Motor neuron (in vitro differentiated cells): ENCODE data around the gene GFY. TPM values are rescaled to one million over a fixed set of nuclear protein-coding genes. Genes with fewer than 3 reads are reported as not detected.
"Not testable (repeated sequence)": the region's sequence is repeated elsewhere in the genome, so short reads cannot be mapped to it uniquely, and the experiment has no call there.

Experiments
- ATAC-seq, 8 experiments: fragments of 200-7000 bp; cut with Tn5 transposase; replicated peaks in 6 of 8; 2 replicates each; pipeline ENCODE4 v1.8.0; 2021; ENCODE audit warnings: mild to moderate bottlenecking in 8 of 8, moderate library complexity in 8 of 8
- H3K27ac ChIP-seq, 2 donors: fragments of 250-450 bp; sonication (Bioruptor Pico); 2 replicates each; pipeline ENCODE4 v1.9.0; 2021; ENCODE audit warnings: antibody characterized with exemption in 2 of 2, mild to moderate bottlenecking in 2 of 2, moderate library complexity in 1 of 2
- H3K4me1 ChIP-seq, 2 donors: fragments of 250-450 bp; sonication (Bioruptor Pico); replicated peaks in 1 of 2; 2 replicates each; pipeline ENCODE4 v1.6.1; 2021; ENCODE audit warnings: antibody characterized with exemption in 2 of 2, mild to moderate bottlenecking in 2 of 2, moderate library complexity in 1 of 2
- H3K4me3 ChIP-seq, 5 donors: fragments of 250-450 bp; sonication (Bioruptor Pico); 2 replicates each; pipeline ENCODE4 v1.9.0; 2021; ENCODE audit warnings: antibody characterized with exemption in 5 of 5, mild to moderate bottlenecking in 5 of 5, moderate library complexity in 4 of 5
- WGBS, 10 experiments: fragments of 450-650 bp; shearing (Covaris generic); methylation state at CpG; one replicate each; pipeline ENCODE4 v1.0.0; 2022; 5-methylcytosine and 5-hydroxymethylcytosine counted together
- in situ Hi-C, 9 experiments: fragments of 400-800 bp; cut with MboI; loops; one replicate each; pipeline ENCODE4 v1.15.0; 2021; ENCODE audit warnings: low sequenced_read_pairs in 9 of 9, low pct_unique_long_range_greater_than_20kb in 2 of 9; ENCODE audit not compliant: unreplicated experiment in 9 of 9
- total RNA-seq, 8 experiments: library from RNA; unstranded; fragments of 300-600 nt; gene quantifications; 2 replicates each; pipeline versions ENCODE4 v1.2.3 to v1.2.4, GENCODE V29; 2022

The GFY gene
- total RNA-seq, 8 experiments from 2014 or later, result 0.42 to 1.1 (median 0.67) TPM; not detected in 2

DNA sequence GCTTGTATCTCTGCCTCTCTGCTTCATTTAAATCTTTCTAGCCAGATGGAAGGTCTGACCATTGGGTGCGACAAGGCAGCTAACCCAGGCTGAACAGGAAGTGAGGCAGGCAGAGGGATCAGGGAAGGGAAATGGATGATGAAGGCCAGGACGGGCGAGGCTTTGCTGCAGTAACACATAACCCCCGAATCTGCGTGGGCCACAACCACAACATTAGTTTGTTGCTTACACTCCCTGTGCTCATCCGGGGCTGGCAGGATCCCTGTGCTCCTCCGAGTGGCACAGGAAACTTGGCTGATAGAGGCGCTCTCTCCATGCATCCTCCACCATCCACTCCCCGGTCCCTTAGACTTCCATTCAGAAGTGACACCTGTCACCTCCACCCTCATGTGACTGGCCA, 47.7 kb downstream of the GFY start:
- ATAC-seq, result no peak
- H3K4me1 ChIP-seq, result no peaks in the 10 kb centered on the region
- no peak overlapping the region for H3K4me3 ChIP-seq
- H3K27ac ChIP-seq, result no peak overlapping the region
- 10 to 100% (median 64%) methylated on average over 1 to 7 of the region's 9 CpGs; no CpG with 5 or more reads in 2 of the 10 experiments for WGBS, 10 experiments
- in situ Hi-C loops, result no loop called here

DNA sequence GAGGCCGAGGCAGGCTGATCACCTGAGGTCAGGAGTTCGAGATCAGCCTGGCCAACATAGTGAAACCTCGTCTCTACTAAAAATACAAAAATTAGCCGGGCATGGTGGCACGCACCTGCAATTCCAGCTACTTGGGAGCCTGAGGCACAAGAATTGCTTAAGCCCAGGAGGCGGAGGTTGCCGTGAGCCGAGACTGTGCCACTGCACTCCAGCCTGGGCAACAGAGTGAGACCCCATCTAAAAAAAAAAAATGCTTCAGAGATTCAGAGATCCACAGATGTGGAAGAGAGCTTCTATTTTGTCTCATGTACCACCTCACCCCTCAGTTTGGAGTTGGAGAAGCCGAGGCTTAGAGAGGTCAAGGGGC, 48.3 kb downstream of the GFY start:
- H3K27ac ChIP-seq, H3K4me3 ChIP-seq, in situ Hi-C loops, ATAC-seq, H3K4me1 ChIP-seq: not testable (repeated sequence)
- WGBS, 10 experiments, result 36 to 100% (median 81%) methylated on average over 1 to 5 of the region's 9 CpGs; no CpG with 5 or more reads in 7 of the 10 experiments

DNA sequence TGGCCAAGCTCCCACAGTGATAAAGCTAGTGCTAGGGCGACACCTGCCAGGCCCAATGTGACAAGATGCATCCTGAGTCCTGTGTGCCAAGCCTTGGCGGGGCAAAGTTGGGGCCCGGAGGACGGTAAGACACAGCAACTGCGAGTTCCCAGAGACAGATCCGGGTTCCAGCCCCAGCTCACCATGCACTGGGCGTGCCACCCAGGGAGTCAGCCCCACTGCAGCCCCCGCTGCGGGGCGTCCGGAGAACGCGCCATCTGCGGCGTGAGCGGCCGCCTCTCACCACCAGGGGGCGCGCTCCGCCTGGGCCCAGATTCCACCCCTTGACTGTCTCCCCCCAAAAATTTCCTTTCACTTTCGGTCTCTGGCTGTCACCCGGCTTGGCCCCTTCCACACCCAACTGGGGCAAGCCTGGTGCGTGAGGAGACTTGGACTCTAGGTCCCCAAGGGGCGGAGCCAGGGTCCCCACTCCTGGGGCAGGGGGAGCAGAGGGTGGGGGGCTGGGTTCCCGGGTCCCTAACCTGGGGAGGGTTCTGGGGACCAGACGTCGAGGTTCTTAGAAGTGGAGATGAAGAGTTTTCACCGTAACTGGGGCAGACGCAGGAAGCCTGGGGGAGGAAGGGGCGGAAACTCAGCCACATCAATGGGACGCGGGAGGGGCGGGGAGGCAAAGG, 48.8 kb downstream of the GFY start, which contains the start of gene FLT3LG:
TSS of gene FLT3LG (plus strand) at position 348 of the 674 bp plus-strand sequence. CDS start 425 bp downstream, outside the sequence.
- in situ Hi-C loops, result no loop called here
- ATAC-seq, result peak; percentile 5 to 70 (median 23)
- 0 to 20% methylated on average over 2 to 7 of the region's 33 CpGs; no CpG with 5 or more reads in 8 of the 10 experiments for WGBS, 10 experiments
- H3K27ac ChIP-seq, result no peak within 1 kb of the TSS
- H3K4me1 ChIP-seq, result no peaks in the 10 kb centered on the region
- peak within 1 kb of the TSS in 1 of 5 donors; percentile 6 for H3K4me3 ChIP-seq

DNA sequence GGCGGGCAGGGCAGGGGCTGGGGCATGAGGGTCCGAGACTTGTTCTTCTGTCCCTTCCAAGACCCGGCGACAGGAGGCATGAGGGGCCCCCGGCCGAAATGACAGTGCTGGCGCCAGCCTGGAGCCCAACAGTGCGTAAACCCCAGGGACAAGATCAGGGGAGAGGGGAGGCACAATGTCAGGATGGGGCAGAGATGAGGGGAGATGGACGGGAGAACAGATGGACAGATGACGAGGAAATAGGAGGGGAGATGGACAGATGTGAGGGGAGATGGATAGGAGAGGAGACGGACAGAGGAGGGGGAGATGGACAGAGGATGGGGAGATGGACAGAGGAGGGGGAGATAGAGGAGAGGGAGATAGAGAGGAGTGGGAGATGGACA, 49.3 kb downstream of the GFY start:
- in situ Hi-C loops, result no loop called here
- H3K4me3 ChIP-seq, result no peak overlapping the region
- H3K4me1 ChIP-seq, result no peaks in the 10 kb centered on the region
- no peak overlapping the region for H3K27ac ChIP-seq
- peak in 1 of 8 experiments; percentile 3 for ATAC-seq
- no CpG with 5 or more reads among the region's 11 CpGs for WGBS, 10 experiments

DNA sequence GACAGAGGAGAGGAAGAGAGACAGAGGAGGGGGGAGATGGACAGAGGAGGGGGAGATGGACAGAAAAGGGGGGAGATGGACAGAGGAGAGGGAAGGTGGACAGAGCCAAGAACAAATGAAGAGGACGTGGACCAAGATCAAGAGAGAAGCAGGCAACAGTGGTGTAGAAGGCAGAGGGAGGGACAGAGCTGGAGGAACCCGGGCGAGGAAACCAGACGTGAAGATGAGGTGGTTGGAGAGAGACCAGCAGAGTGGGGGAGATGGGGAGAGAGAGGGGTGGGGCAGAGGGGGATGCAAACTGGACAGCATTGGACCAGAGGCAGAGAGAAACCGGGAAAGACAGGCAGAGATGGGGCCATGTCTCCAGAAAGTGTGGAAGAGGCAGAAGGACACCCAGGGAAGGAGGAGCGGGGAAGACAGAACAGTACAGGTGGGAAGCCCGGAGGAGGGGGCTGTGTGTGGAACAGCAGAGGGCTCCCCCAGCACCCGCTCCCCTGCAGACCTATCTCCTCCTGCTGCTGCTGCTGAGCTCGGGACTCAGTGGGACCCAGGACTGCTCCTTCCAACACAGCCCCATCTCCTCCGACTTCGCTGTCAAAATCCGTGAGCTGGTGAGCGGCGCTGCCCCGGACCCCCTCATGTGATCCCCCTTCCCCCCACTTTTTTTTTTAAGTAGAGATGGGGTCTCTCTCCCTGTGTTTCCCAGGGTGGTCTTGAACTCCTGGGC, 50.2 kb downstream of the GFY start:
- no peak overlapping the region for H3K27ac ChIP-seq
- WGBS, 10 experiments, result 83% methylated on average over 1 of the region's 15 CpGs; no CpG with 5 or more reads in 9 of the 10 experiments
- H3K4me3 ChIP-seq, result no peak overlapping the region
- no peaks in the 10 kb centered on the region for H3K4me1 ChIP-seq
- no peak for ATAC-seq
- in situ Hi-C loops, result no loop called here

DNA sequence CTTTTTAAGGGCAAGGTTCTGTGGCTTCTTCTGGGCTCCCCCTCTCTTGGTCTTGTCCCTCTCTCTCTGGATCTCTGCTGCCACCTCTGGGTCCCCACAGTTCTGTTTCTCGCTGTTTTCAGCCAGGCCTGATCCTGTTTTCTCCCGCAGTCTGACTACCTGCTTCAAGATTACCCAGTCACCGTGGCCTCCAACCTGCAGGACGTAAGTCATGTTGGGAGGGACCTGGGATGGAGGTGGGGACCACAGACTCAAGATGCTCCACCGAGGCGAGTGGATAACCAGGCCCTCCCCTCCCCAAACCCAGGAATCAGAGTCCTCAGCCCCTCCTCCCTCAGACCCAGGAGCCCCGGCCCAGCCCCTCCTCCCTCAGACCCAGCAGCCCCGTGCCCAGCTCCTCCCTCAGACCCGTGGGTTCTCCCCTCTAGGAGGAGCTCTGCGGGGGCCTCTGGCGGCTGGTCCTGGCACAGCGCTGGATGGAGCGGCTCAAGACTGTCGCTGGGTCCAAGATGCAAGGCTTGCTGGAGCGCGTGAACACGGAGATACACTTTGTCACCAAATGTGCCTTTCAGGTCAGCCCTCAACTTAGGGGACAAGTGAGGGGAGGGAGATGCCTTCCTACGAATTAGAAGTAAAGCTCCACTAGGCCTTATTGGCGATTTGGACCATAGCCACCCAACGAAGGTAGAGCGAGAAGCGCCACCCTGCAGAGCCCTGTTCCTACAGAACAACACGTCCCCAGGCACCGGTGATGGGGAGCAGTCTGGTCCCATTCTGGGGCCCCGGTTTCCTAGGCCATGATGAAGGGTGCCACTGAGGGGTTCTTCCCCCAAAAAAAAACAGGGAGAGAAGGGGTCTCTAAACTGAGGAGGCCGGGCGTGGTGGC, 51.0 kb downstream of the GFY start:
- Histone ChIP-seq H3K4me3 (no peak overlapping the region), H3K27ac (no peak overlapping the region), H3K4me1 (no peaks in the 10 kb centered on the region)
- peak; percentile 24 to 89 (median 85) for ATAC-seq
- WGBS, 10 experiments, result 0 to 100% (median 48%) methylated on average over 1 to 5 of the region's 27 CpGs; no CpG with 5 or more reads in 4 of the 10 experiments
- in situ Hi-C loops, result no loop called here

Other genes with a start within 250 kb of the GFY start
- 1 to 10 TPM in 4 of 8 experiments, under 1 TPM in 4; 0.51 to 2.4 (median 1.1) TPM for gene SLC6A16, start 100.2 kb upstream of the GFY start, total RNA-seq
- gene CD37, start 90.0 kb upstream of the GFY start, total RNA-seq, result 10 to 100 TPM in 5 of 8 experiments, 1 to 10 TPM in 3; 2.8 to 40.2 (median 11.4) TPM
- 10 to 100 TPM in 6 of 8 experiments, 1 to 10 TPM in 2; 6.0 to 78.1 (median 14.2) TPM for gene TEAD2, start 63.0 kb upstream of the GFY start, total RNA-seq
- gene DKKL1, start 61.5 kb upstream of the GFY start, total RNA-seq, result 1 to 10 TPM in 4 of 8 experiments, under 1 TPM in 2, not detected in 2; 0.38 to 5.2 (median 1.4) TPM
- gene KASH5, start 37.1 kb upstream of the GFY start, total RNA-seq, result 1 to 10 TPM in 2 of 8 experiments, under 1 TPM in 4, not detected in 2; 0.27 to 2.7 (median 0.51) TPM
- 1 to 10 TPM in 1 of 8 experiments, not detected in 7; 1.2 TPM for gene PTH2, start 1.9 kb upstream of the GFY start, total RNA-seq
- gene SLC17A7, start 16.1 kb downstream of the GFY start, total RNA-seq, result 1 to 10 TPM in 2 of 8 experiments, under 1 TPM in 5, not detected in 1; 0.16 to 1.9 (median 0.71) TPM
- gene PIH1D1, start 26.4 kb downstream of the GFY start, total RNA-seq, result 10 to 100 TPM; 53.1 to 94.9 (median 76.4) TPM
- 10 to 100 TPM in 4 of 8 experiments, 1 to 10 TPM in 4; 3.6 to 26.2 (median 10.8) TPM for gene ALDH16A1, start 27.8 kb downstream of the GFY start, total RNA-seq
- gene FLT3LG, start 48.8 kb downstream of the GFY start, total RNA-seq, result 1 to 10 TPM in 5 of 8 experiments, under 1 TPM in 3; 0.22 to 8.7 (median 1.4) TPM
- gene RPL13A, start 62.2 kb downstream of the GFY start, total RNA-seq, result 1,000 to 10,000 TPM; 2,225 to 4,117 (median 3,221) TPM
- 1,000 to 10,000 TPM; 2,973 to 6,174 (median 3,870) TPM for gene RPS11, start 71.0 kb downstream of the GFY start, total RNA-seq
- gene FCGRT, start 87.3 kb downstream of the GFY start, total RNA-seq, result 10 to 100 TPM in 4 of 8 experiments, 1 to 10 TPM in 4; 2.2 to 70.6 (median 27.8) TPM
- gene RCN3, start 102.6 kb downstream of the GFY start, total RNA-seq, result 10 to 100 TPM in 2 of 8 experiments, 1 to 10 TPM in 6; 2.0 to 13.2 (median 6.4) TPM
- 100 to 1,000 TPM in 2 of 8 experiments, 10 to 100 TPM in 6; 61.7 to 145 (median 76.6) TPM for gene NOSIP, start 155.2 kb downstream of the GFY start, total RNA-seq
- gene PRRG2, start 155.9 kb downstream of the GFY start, total RNA-seq, result 1 to 10 TPM in 1 of 8 experiments, under 1 TPM in 7; 0.21 to 1.1 (median 0.60) TPM
- 10 to 100 TPM in 3 of 8 experiments, 1 to 10 TPM in 5; 3.3 to 18.8 (median 7.5) TPM for gene PRR12, start 165.8 kb downstream of the GFY start, total RNA-seq
- gene RRAS, start 214.8 kb downstream of the GFY start, total RNA-seq, result 10 to 100 TPM in 4 of 8 experiments, 1 to 10 TPM in 2, under 1 TPM in 2; 0.79 to 35.2 (median 7.5) TPM
- 10 to 100 TPM; 10.1 to 33.0 (median 20.1) TPM for gene SCAF1, start 216.8 kb downstream of the GFY start, total RNA-seq
- gene IRF3, start 240.5 kb downstream of the GFY start, total RNA-seq, result 100 to 1,000 TPM in 1 of 8 experiments, 10 to 100 TPM in 7; 40.8 to 110 (median 53.4) TPM
- 10 to 100 TPM in 3 of 8 experiments, 1 to 10 TPM in 5; 5.3 to 34.6 (median 8.2) TPM for gene BCL2L12, start 240.5 kb downstream of the GFY start, total RNA-seq